ENCODE data around the gene RPUSD1. TPM values are rescaled to one million over a fixed set of nuclear protein-coding genes. Genes with fewer than 3 reads are reported as not detected.

The RPUSD1 gene
- total and polyA plus RNA-seq, 3 donors from 2014 or later, result 11.4 to 24.0 (median 18.6) TPM

GRCh38 chr16:797686-798085 lies 9.5 kb upstream of the RPUSD1 start:
- Histone ChIP-seq H3K27me3 (no peaks in the 10 kb centered on the region), H3K4me3 (no peak overlapping the region), H3K27ac (no peak overlapping the region), H3K9me3 (no peaks in the 10 kb centered on the region), H3K36me3 (ENCODE audit: low read depth, missing control alignments) (no peaks in the 10 kb centered on the region), H3K4me1 (peaks cover 4% of the 10 kb centered on the region)
- TF ChIP-seq POLR2A (IDR thresholded peaks at IDR 0.05), result no peak
- TF ChIP-seq CTCF (IDR thresholded peaks at IDR 0.05), result no peak
- no peak for DNase-seq
- 93 to 96% methylated on average over 19 to 22 of the region's 22 CpGs for WGBS, 2 donors
- intact Hi-C loops (cut with DNase I; ENCODE audit: low total_unique reads), result no loop called here

GRCh38 chr16:797120-797420 lies 8.9 kb upstream of the RPUSD1 start:
- intact Hi-C loops (cut with DNase I; ENCODE audit: low total_unique reads), result no loop called here
- TF ChIP-seq POLR2A (IDR thresholded peaks at IDR 0.05) (no peak), CTCF (IDR thresholded peaks at IDR 0.05) (no peak)
- no peaks in the 10 kb centered on the region for H3K36me3 ChIP-seq (ENCODE audit: low read depth, missing control alignments)
- H3K27me3 ChIP-seq, result no peaks in the 10 kb centered on the region
- 94 to 95% methylated on average over 2 of the region's 2 CpGs for WGBS, 2 donors
- H3K4me1 ChIP-seq, result peaks cover 4% of the 10 kb centered on the region
- H3K27ac ChIP-seq, result no peak overlapping the region
- H3K4me3 ChIP-seq, result no peak overlapping the region
- H3K9me3 ChIP-seq, result no peaks in the 10 kb centered on the region
- DNase-seq, result no peak

GRCh38 chr16:796296-797119 lies 8.3 kb upstream of the RPUSD1 start:
- intact Hi-C loops (cut with DNase I; ENCODE audit: low total_unique reads), result no loop called here
- 95 to 97% methylated on average over 12 to 38 of the region's 38 CpGs for WGBS, 2 donors
- no peak for DNase-seq
- Histone ChIP-seq H3K36me3 (ENCODE audit: low read depth, missing control alignments) (no peaks in the 10 kb centered on the region), H3K4me3 (no peak overlapping the region), H3K27me3 (no peaks in the 10 kb centered on the region), H3K27ac (no peak overlapping the region), H3K4me1 (peaks cover 4% of the 10 kb centered on the region), H3K9me3 (no peaks in the 10 kb centered on the region)
- TF ChIP-seq POLR2A (IDR thresholded peaks at IDR 0.05) (no peak), CTCF (IDR thresholded peaks at IDR 0.05) (no peak)

GRCh38 chr16:795580-796229 lies 7.5 kb upstream of the RPUSD1 start:
- H3K27ac ChIP-seq, result no peak overlapping the region
- TF ChIP-seq POLR2A (IDR thresholded peaks at IDR 0.05) (no peak), CTCF (IDR thresholded peaks at IDR 0.05) (no peak)
- no peak overlapping the region for H3K4me3 ChIP-seq
- no peaks in the 10 kb centered on the region for H3K36me3 ChIP-seq (ENCODE audit: low read depth, missing control alignments)
- no peak for DNase-seq
- intact Hi-C loops (cut with DNase I; ENCODE audit: low total_unique reads), result no loop called here
- H3K9me3 ChIP-seq, result no peaks in the 10 kb centered on the region
- H3K4me1 ChIP-seq, result peaks cover 4% of the 10 kb centered on the region
- no peaks in the 10 kb centered on the region for H3K27me3 ChIP-seq
- 91 to 93% methylated on average over 5 to 31 of the region's 33 CpGs for WGBS, 2 donors
